GM12872 (cell line): Measurements from ENCODE around the gene ZBTB7C.

Source experiments
- CTCF ChIP-seq: IDR thresholded peaks from 3 replicates; pipeline ENCODE4 v1.5.1; 2011; ENCODE audit warnings: low read depth, mild to moderate bottlenecking, low read length, moderate library complexity; ENCODE audit not compliant: insufficient read depth

The ZBTB7C gene

DNA sequence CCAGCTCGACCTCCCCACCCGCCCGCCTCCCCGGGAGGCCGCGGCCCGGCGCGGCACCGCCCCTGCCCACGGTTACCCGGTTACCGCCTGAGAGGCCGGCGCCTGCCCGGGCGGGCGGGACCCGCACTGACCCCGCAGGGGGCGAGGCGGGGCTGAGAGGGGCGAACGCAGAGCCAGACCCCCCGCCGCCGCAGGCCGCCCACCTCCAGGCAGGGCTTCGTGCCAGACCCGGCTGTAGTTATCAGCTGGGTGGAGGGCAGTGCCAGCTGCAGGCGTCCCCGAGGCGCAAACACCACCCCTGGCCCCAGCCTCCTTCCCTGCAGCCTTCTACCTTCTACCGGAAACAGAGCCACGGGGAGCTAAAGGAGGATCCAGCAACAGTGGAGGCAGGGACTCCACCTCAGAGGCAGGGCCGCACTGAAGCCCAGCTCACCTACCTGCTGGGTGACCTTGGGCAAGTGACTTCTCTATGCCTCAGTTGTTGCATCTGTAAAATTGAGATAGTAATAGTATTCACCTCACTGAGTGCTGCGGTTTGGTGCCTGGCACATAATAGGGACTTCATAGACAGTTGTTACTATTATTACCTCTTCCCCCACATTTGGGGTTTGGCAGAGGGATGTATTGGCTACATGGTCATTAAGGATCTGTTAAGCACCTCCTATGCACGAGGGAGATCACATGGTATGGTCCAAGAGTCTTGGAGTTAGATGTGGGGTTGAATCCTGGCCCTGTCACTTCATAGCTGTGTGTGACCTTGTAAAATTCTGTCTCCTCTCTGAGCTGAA, 247.1 kb downstream of the ZBTB7C start:
- TF ChIP-seq CTCF: no peak

- TF ChIP-seq CTCF: no peak
Observed at GRCh38 chr18:48161191-48161910, 247.8 kb downstream of the ZBTB7C start.

DNA sequence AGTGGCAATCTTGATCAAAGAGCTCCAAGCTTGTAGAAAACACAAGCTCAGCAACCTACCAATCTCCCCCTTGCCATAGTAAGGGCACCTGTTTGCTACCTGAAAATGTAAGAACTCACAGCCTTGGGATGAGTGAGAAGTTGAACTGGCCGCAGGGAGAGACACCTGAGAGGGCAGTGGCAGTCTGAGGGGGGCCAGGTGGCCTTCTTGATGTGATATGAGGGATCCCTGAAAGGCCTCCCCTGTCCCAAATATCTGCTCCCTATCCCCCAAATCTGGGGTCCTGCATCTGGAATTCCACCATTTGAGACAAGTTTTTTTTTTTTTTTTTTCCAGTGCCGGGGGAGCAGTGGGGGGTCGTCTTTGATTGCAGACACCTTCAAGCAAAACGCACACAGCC, 248.6 kb downstream of the ZBTB7C start:
- no peak for TF ChIP-seq CTCF

- no peak for TF ChIP-seq CTCF
Observed at GRCh38 chr18:48159816-48160215, 249.4 kb downstream of the ZBTB7C start.

- TF ChIP-seq CTCF: no peak
Observed at GRCh38 chr18:48158721-48159120, 250.5 kb downstream of the ZBTB7C start.

GRCh38 chr18:48157956-48158355, 251.2 kb downstream of the ZBTB7C start:
- no peak for TF ChIP-seq CTCF

DNA sequence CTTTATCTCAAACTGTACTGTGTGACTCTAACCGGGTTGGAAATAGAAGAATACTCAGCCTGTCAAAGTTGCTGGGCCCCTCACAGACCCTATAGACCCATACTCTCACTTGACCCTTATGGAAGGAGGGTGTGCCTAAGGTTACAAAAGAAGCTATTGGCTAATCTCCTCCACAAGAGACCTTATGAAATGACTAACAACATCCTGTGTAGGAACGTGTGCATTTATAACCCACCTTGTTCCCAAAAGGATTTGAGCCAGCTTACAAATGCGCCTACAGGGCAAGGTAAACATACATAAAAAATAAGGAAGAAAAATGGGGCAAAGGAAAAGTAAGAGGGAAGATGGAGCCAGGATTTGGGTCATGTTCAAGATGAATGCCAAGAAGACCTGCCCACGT, 253.3 kb downstream of the ZBTB7C start:
- no peak for TF ChIP-seq CTCF
